SK-MEL-5 (cell line): ENCODE data around the gene CFD. TPM values are rescaled to one million over a fixed set of nuclear protein-coding genes. Genes with fewer than 3 reads are reported as not detected.

Source experiments
- DNase-seq: peaks from one replicate; pipeline ENCODE4 v3.0.0-alpha.2; 2016; ENCODE audit warnings: low read depth, low spot score
- in situ Hi-C: cut with HindIII; loops from 2 replicates; pipeline ENCODE4 v1.10.0; 2016; ENCODE audit warnings: low sequenced_read_pairs, high pct_unique_total_duplicates, low pct_unique_long_range_greater_than_20kb
- small RNA-seq, 2 experiments: library from RNA; depleted of rRNA; stranded (forward); fragments of <200 nt; gene quantifications; one replicate each; pipeline ENCODE3, GENCODE V24; 2014
- total RNA-seq: library from RNA; depleted of rRNA; stranded (reverse); fragments of >200 nt; shearing (Covaris generic); gene quantifications from 2 replicates; pipeline ENCODE4 v1.2.3, GENCODE V29; 2014; rRNA removed

CFD gene
- total RNA-seq, 1 experiment from 2014 or later = 4.3 TPM

DNA sequence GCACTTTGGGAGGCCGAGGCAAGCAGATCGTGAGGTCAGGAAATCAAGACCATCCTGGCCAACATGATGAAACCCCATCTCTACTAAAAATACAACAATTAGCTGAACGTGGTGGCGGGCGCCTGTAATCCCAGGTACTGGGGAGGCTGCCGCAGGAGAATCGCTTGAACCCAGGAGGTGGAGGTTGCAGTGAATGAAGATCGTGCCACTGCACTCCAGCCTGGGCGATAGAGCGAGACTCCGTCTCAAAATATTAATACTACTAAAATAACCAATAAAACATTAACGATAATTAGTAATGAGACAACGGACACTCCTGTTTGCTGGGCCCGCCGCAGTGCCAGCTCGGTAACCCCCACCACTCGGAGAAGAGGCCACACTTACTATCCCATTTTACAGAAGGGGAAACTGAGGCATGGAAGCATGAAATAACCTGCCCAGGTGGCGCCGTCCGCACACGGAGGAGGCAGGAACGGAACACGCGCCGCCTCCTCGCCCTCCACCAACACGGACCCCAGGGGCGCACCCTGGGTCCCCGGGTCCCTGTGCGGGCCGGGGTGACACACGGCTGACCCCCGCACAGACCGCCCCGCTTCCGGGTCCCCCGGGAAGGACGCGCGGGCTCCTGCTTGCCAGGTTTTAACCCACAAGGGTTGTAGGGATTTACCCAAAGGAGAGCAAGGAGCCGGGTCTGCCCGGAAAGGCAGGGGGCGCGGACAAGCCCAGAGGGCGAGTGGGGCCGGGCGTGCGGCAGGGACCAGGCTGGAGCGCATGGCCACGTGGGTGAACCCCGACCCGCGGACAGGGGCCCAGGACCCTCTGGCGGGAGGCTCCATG, 52.0 kb downstream of the CFD start:
- DNase-seq = no peak
- in situ Hi-C loops = no loop called here

DNA sequence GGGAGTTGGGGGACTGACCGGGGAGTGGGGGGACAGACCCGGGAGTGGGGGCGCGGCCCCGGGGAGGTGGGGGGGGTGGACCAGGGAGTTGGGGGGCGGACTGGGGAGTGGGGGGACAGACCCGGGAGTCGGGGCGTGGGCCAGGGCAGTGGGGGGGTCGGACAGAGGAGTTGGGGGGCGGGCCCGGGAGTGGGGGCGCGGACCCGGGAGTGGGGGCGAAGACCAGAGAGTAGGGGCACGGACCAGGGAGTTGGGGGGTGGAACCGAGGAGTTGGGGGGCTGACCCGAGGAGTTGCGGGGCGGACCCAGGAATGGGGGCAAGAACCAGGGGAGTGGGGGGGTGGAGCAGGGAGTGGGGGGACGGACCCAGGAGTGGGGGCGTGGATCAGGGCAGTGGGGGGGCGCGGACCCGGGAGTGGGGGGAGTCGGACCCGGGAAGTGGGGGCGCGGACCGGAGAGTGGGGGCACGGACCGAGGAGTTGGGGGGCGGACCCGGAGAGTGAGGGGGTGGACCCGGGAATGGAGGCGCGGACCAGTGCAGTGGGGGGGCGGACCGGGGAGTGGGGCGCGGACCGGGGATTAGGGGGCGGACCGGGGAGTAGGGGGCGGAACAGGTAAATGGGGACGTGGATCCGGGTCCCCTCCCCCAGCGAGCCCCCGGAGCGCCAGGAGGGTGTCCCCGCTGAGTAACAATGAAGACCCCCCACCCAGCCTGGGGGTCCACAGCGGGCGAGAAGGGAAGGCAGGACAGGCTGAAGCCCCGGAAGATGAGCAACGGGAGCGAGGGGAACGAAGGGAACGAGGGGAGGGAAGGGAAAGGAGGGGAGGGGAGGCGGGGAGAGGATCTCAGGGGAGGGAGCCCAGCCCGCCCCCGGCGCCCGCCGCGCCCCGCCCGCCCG, 53.0 kb downstream of the CFD start:
- in situ Hi-C loops = no loop called here
- DNase-seq = no peak

Small RNA genes lying within 50 kb of the gene (small RNA-seq; reads per million reads assigned to genes)
- gene MIR3187 = 0 reads per million in 2 experiments
- 2.3 to 3.4 reads per million in 2 experiments for gene RNU6-9

Other genes starting within 250 kb of the CFD start
- 29.0 and 37.3 TPM in 2 replicates for gene POLRMT, start 226.1 kb upstream of the CFD start, total RNA-seq
- gene FGF22, start 219.8 kb upstream of the CFD start, total RNA-seq = 0.24 TPM in 1 of 2 replicates, not detected in the other
- gene RNF126, start 196.4 kb upstream of the CFD start, total RNA-seq = 29.6 and 30.0 TPM in 2 replicates
- gene FSTL3, start 183.3 kb upstream of the CFD start, total RNA-seq = 6.4 and 7.8 TPM in 2 replicates
- gene PRSS57, start 164.2 kb upstream of the CFD start, total RNA-seq = not detected in 2 replicates
- 4.0 and 4.3 TPM in 2 replicates for gene PALM, start 150.7 kb upstream of the CFD start, total RNA-seq
- not detected in 2 replicates for gene MISP, start 108.6 kb upstream of the CFD start, total RNA-seq
- gene PTBP1, start 62.2 kb upstream of the CFD start, total RNA-seq = 124 and 140 TPM in 2 replicates
- gene PLPPR3, start 37.7 kb upstream of the CFD start, total RNA-seq = 1.4 and 1.8 TPM in 2 replicates
- not detected in 2 replicates for gene AZU1, start 31.8 kb upstream of the CFD start, total RNA-seq
- not detected in 2 replicates for gene PRTN3, start 18.7 kb upstream of the CFD start, total RNA-seq
- gene ELANE, start 7.4 kb upstream of the CFD start, total RNA-seq = not detected in 2 replicates
- 3.2 and 3.9 TPM in 2 replicates for gene MED16, start 33.5 kb downstream of the CFD start, total RNA-seq
- gene RNU6-9, start 33.8 kb downstream of the CFD start, total RNA-seq = not detected in 2 replicates
- gene R3HDM4, start 53.6 kb downstream of the CFD start, total RNA-seq = 20.0 and 21.0 TPM in 2 replicates
- gene KISS1R, start 57.7 kb downstream of the CFD start, total RNA-seq = not detected in 2 replicates
- gene ARID3A, start 66.4 kb downstream of the CFD start, total RNA-seq = 4.1 and 6.6 TPM in 2 replicates
- 24.4 and 36.1 TPM in 2 replicates for gene WDR18, start 124.7 kb downstream of the CFD start, total RNA-seq
- gene GRIN3B, start 140.8 kb downstream of the CFD start, total RNA-seq = 0.03 TPM in 1 of 2 replicates, not detected in the other
- gene TMEM259, start 161.5 kb downstream of the CFD start, total RNA-seq = 44.8 and 51.8 TPM in 2 replicates
- not detected in 2 replicates for gene RNU6-2, start 161.9 kb downstream of the CFD start, total RNA-seq
- gene CNN2, start 166.9 kb downstream of the CFD start, total RNA-seq = 11.7 and 12.1 TPM in 2 replicates
- 2.3 and 3.3 TPM in 2 replicates for gene ABCA7, start 180.4 kb downstream of the CFD start, total RNA-seq
- 3.3 and 4.9 TPM in 2 replicates for gene ARHGAP45, start 207.5 kb downstream of the CFD start, total RNA-seq
- gene POLR2E, start 235.7 kb downstream of the CFD start, total RNA-seq = 132 and 150 TPM in 2 replicates
- gene GPX4, start 244.3 kb downstream of the CFD start, total RNA-seq = 252 and 258 TPM in 2 replicates